IPS DF 6.9 (cell line): ENCODE data around the gene MAGOH.
A peak's percentile ranks its signal among the peaks of the same experiment; 100 is the strongest.
"Not testable (repeated sequence)": the region's sequence is repeated elsewhere in the genome, so short reads cannot be mapped to it uniquely, and the experiment has no call there.

ENCODE experiments used
- DNase-seq: peaks from one replicate; pipeline ENCODE4 v3.0.0-alpha.2; 2013; ENCODE audit warnings: low read depth, low spot score
- H3K27ac ChIP-seq: one replicate; pipeline ENCODE4 v1.5.1; 2013; ENCODE audit warnings: low read length, control low read depth
- H3K27me3 ChIP-seq: 2 replicates; pipeline ENCODE4 v1.6.1; 2013; ENCODE audit warnings: mild to moderate bottlenecking, low read length; ENCODE audit not compliant: control insufficient read depth, insufficient read depth
- H3K36me3 ChIP-seq: 2 replicates; pipeline ENCODE4 v1.6.1; 2013; ENCODE audit warnings: low read length; ENCODE audit not compliant: control insufficient read depth, insufficient read depth
- H3K4me1 ChIP-seq: 2 replicates; pipeline ENCODE4 v1.6.1; 2013; ENCODE audit warnings: low read length; ENCODE audit not compliant: control insufficient read depth, insufficient read depth
- H3K4me3 ChIP-seq: 2 replicates; pipeline ENCODE4 v1.5.1; 2013; ENCODE audit warnings: mild to moderate bottlenecking, low read length
- H3K9me3 ChIP-seq: 2 replicates; pipeline ENCODE4 v1.6.1; 2013; ENCODE audit warnings: low read length, inconsistent platforms; ENCODE audit not compliant: control insufficient read depth, insufficient read depth
- WGBS: extraction: QIAGEN DNeasy Blood & Tissue Kit; methylation state at CpG from one replicate; pipeline ENCODE4 v1.1.7; 2013; ENCODE audit warnings: mixed read lengths, missing lambda C conversion rate; ENCODE audit not compliant: insufficient read length, insufficient coverage; 5-methylcytosine and 5-hydroxymethylcytosine counted together

Gene MAGOH

GRCh38 chr1:53205496-53205895, 32.8 kb downstream of the MAGOH start:
- not testable (repeated sequence) for H3K4me3 ChIP-seq, DNase-seq
- peaks cover 13% of the 10 kb centered on the region; the same call in 1 of the 2 replicates for H3K36me3 ChIP-seq

GRCh38 chr1:53203466-53203865, 34.9 kb downstream of the MAGOH start:
- H3K9me3 ChIP-seq = peaks cover 6% of the 10 kb centered on the region; the same call in 1 of the 2 replicates
- no peak for DNase-seq
- no CpG with 5 or more reads among the region's 3 CpGs for WGBS
- H3K4me3 ChIP-seq = no peak overlapping the region
- no peaks in the 10 kb centered on the region for H3K27me3 ChIP-seq
- no peaks in the 10 kb centered on the region for H3K4me1 ChIP-seq
- H3K36me3 ChIP-seq = peaks cover 7% of the 10 kb centered on the region; the same call in 1 of the 2 replicates
- H3K27ac ChIP-seq = no peak overlapping the region

More at GRCh38 chr1:53205496-53205895, 32.8 kb downstream of the MAGOH start:
- not testable (repeated sequence) for H3K27me3 ChIP-seq, H3K9me3 ChIP-seq, H3K4me1 ChIP-seq, H3K27ac ChIP-seq
- no CpG with 5 or more reads among the region's 1 CpG for WGBS

GRCh38 chr1:53198241-53198651, 40.1 kb downstream of the MAGOH start:
- WGBS = no CpG with 5 or more reads among the region's 4 CpGs
- Histone ChIP-seq H3K4me3 (no peak overlapping the region), H3K36me3 (peaks cover 2% of the 10 kb centered on the region; the same call in 1 of the 2 replicates), H3K27ac (no peak overlapping the region), H3K4me1 (no peaks in the 10 kb centered on the region), H3K27me3 (no peaks in the 10 kb centered on the region), H3K9me3 (no peaks in the 10 kb centered on the region)
- DNase-seq = no peak

- Histone ChIP-seq H3K27me3 (no peaks in the 10 kb centered on the region), H3K4me3 (peak overlapping the region; percentile 76; the same call in 1 of the 2 replicates), H3K9me3 (no peaks in the 10 kb centered on the region), H3K27ac (no peak overlapping the region), H3K4me1 (no peaks in the 10 kb centered on the region), H3K36me3 (0 out of 2 replicates have a peak, but pooled peaks cover under 1% of the 10 kb centered on the region)
- whole genome bisulfite sequencing = 100% methylated on average over 2 of the region's 13 CpGs
- no peak for DNase-seq
Observed at GRCh38 chr1:53197291-53198200, 40.8 kb downstream of the MAGOH start.

GRCh38 chr1:53196485-53197290, 41.6 kb downstream of the MAGOH start, which contains the start of gene CPT2:
Gene CPT2, plus strand, starts transcription at chr1:53196824. Its CDS starts 120 bp downstream, at chr1:53196944.
- H3K4me1 ChIP-seq = no peaks in the 10 kb centered on the region
- WGBS = no CpG with 5 or more reads among the region's 57 CpGs

GRCh38 chr1:53196017-53196484, 42.3 kb downstream of the MAGOH start:
- Histone ChIP-seq H3K27ac (no peak overlapping the region), H3K27me3 (no peaks in the 10 kb centered on the region), H3K4me3 (no peak overlapping the region; the same call in 1 of the 2 replicates), H3K4me1 (no peaks in the 10 kb centered on the region), H3K36me3 (no peaks in the 10 kb centered on the region), H3K9me3 (no peaks in the 10 kb centered on the region)
- no peak for DNase-seq
- WGBS = no CpG with 5 or more reads among the region's 9 CpGs

More at GRCh38 chr1:53196485-53197290, 41.6 kb downstream of the MAGOH start, which contains the start of gene CPT2:
- Histone ChIP-seq H3K36me3 (no peaks in the 10 kb centered on the region), H3K27ac (no peak within 1 kb of the TSS), H3K27me3 (no peaks in the 10 kb centered on the region), H3K9me3 (no peaks in the 10 kb centered on the region), H3K4me3 (peak within 1 kb of the TSS; percentile 76)
- peak; percentile 71 for DNase-seq

- Histone ChIP-seq H3K36me3 (no peaks in the 10 kb centered on the region), H3K4me3 (no peak overlapping the region), H3K4me1 (no peaks in the 10 kb centered on the region), H3K9me3 (no peaks in the 10 kb centered on the region), H3K27me3 (no peaks in the 10 kb centered on the region), H3K27ac (no peak overlapping the region)
- no peak for DNase-seq
- no CpG with 5 or more reads among the region's 11 CpGs for WGBS
Observed at GRCh38 chr1:53195246-53196016, 42.9 kb downstream of the MAGOH start.

- Histone ChIP-seq H3K36me3 (no peaks in the 10 kb centered on the region), H3K27ac (no peak overlapping the region), H3K9me3 (no peaks in the 10 kb centered on the region), H3K4me3 (no peak overlapping the region), H3K27me3 (no peaks in the 10 kb centered on the region; the same call in 1 of the 2 replicates), H3K4me1 (no peaks in the 10 kb centered on the region)
- no peak for DNase-seq
- no CpG with 5 or more reads among the region's 10 CpGs for WGBS
Observed at GRCh38 chr1:53190210-53190611, 48.1 kb downstream of the MAGOH start.

GRCh38 chr1:53189061-53189460, 49.3 kb downstream of the MAGOH start:
- WGBS = no CpG with 5 or more reads among the region's 5 CpGs

More at GRCh38 chr1:53189061-53189460, 49.3 kb downstream of the MAGOH start:
- no peak overlapping the region for H3K27ac ChIP-seq
- H3K27me3 ChIP-seq = no peaks in the 10 kb centered on the region; the same call in 1 of the 2 replicates
- H3K9me3 ChIP-seq = no peaks in the 10 kb centered on the region
- no peak overlapping the region for H3K4me3 ChIP-seq
- no peaks in the 10 kb centered on the region for H3K36me3 ChIP-seq
- DNase-seq = no peak
- H3K4me1 ChIP-seq = no peaks in the 10 kb centered on the region
